H1 (cell line): Measurements from ENCODE around the gene AHCY. TPM values are rescaled to one million over a fixed set of nuclear protein-coding genes. Genes with fewer than 3 reads are reported as not detected.

Experiments
- CTCF ChIA-PET: fragments of 300-600 bp; sonication (Branson Sonifier 250); formaldehyde crosslinking; loops from one replicate; lab custom pipeline; 2021; ENCODE audit not compliant: partially characterized antibody; lab: Charles Lee
- POLR2A ChIA-PET: fragments of 300-600 bp; sonication (Branson Sonifier 250); formaldehyde crosslinking; loops from one replicate; lab custom pipeline; 2021; ENCODE audit warnings: inconsistent platforms; ENCODE audit not compliant: partially characterized antibody; lab: Charles Lee
- DNase-seq, 2 experiments: peaks; one replicate each; pipeline versions ENCODE4 v3.0.0 to v3.0.0-alpha.2; 2010 to 2022; ENCODE audit warnings: low spot score in 2 of 2, low read depth in 1 of 2, mixed read lengths in 1 of 2
- FAIRE-seq: peaks from 2 replicates; lab custom pipeline; 2011; peaks lifted over from hg19 to GRCh38; lab: Jason Lieb, UNC
- H2AFZ ChIP-seq: 2 replicates; pipeline ENCODE4 v1.8.1; 2012; ENCODE audit warnings: low read length, inconsistent platforms
- H2AK5ac ChIP-seq: 2 replicates; pipeline ENCODE4 v1.6.1; 2013; ENCODE audit warnings: low read depth, low read length
- H2BK120ac ChIP-seq: replicated peaks from 2 replicates; pipeline ENCODE3; 2013; ENCODE audit warnings: low read depth, low read length, inconsistent platforms
- H2BK12ac ChIP-seq: 2 replicates; pipeline ENCODE4 v1.6.1; 2013; ENCODE audit warnings: low read depth, low read length
- H2BK15ac ChIP-seq: 2 replicates; pipeline ENCODE4 v1.6.1; 2013; ENCODE audit warnings: low read length
- H2BK20ac ChIP-seq: 2 replicates; pipeline ENCODE4 v1.6.1; 2013; ENCODE audit warnings: low read length
- H2BK5ac ChIP-seq: 2 replicates; pipeline ENCODE4 v1.6.1; 2013; ENCODE audit warnings: low read depth, low read length
- H3K14ac ChIP-seq: 2 replicates; pipeline ENCODE4 v1.6.1; 2013; ENCODE audit warnings: inconsistent platforms; ENCODE audit not compliant: insufficient read length
- H3K18ac ChIP-seq: 2 replicates; pipeline ENCODE4 v1.6.1; 2013; ENCODE audit warnings: low read length; ENCODE audit errors: extremely low read depth
- H3K23ac ChIP-seq: 2 replicates; pipeline ENCODE4 v1.6.1; 2013; ENCODE audit warnings: inconsistent platforms; ENCODE audit not compliant: insufficient read length
- H3K23me2 ChIP-seq: 2 replicates; pipeline ENCODE4 v1.6.1; 2013; ENCODE audit warnings: low read depth, low read length
- H3K27ac ChIP-seq: 2 replicates; pipeline ENCODE4 v1.6.1; 2011; ENCODE audit warnings: low read depth, low read length, inconsistent platforms
- H3K27me3 ChIP-seq, 4 experiments: replicated peaks in 1 of 4; 1 replicate in 1 of 4; 2 replicates in 3 of 4; pipeline versions ENCODE4 v1.6.1 to v1.8.1; 2011 to 2013; ENCODE audit warnings: low read length in 3 of 4, mild to moderate bottlenecking in 3 of 4, inconsistent platforms in 2 of 4, mixed read lengths in 2 of 4, moderate library complexity in 1 of 4; ENCODE audit not compliant: control insufficient read depth in 3 of 4, insufficient read depth in 3 of 4; ENCODE audit errors: extremely low read depth in 1 of 4
- H3K36me3 ChIP-seq, 4 experiments: 2 replicates each; pipeline versions ENCODE4 v1.6.1 to v1.8.1; 2011 to 2013; ENCODE audit warnings: mild to moderate bottlenecking in 4 of 4, low read length in 3 of 4, moderate library complexity in 2 of 4, control low read depth in 1 of 4, inconsistent platforms in 1 of 4; ENCODE audit not compliant: insufficient read depth in 4 of 4, control insufficient read depth in 2 of 4
- H3K4ac ChIP-seq: replicated peaks from 2 replicates; pipeline ENCODE3; 2013; ENCODE audit warnings: low read length, low read depth, mixed read lengths, inconsistent platforms; ENCODE audit not compliant: insufficient read length
- H3K4me1 ChIP-seq, 4 experiments: replicated peaks in 1 of 4; 1 replicate in 1 of 4; 2 replicates in 3 of 4; pipeline versions ENCODE4 v1.6.1 to v1.8.1; 2011 to 2013; ENCODE audit warnings: low read length in 3 of 4, inconsistent platforms in 2 of 4, mixed read lengths in 1 of 4; ENCODE audit not compliant: insufficient read depth in 4 of 4, control insufficient read depth in 3 of 4
- H3K4me2 ChIP-seq, 2 experiments: 2 replicates each; pipeline versions ENCODE4 v1.6.1 to v1.8.1; 2011 to 2013; ENCODE audit warnings: low read depth in 2 of 2, low read length in 2 of 2, control low read depth in 1 of 2, inconsistent platforms in 1 of 2, mild to moderate bottlenecking in 1 of 2; ENCODE audit not compliant: insufficient read depth in 1 of 2
- H3K4me3 ChIP-seq, 4 experiments: fragments of 200-600, 300-600 bp in 1 of 4; sonication (generic), shearing (Covaris generic), sonication (Bioruptor Twin) in 1 of 4; 2 replicates each; pipeline versions ENCODE4 v1.5.1 to v1.8.1; 2011 to 2016; ENCODE audit warnings: low read length in 4 of 4, low read depth in 3 of 4, control low read depth in 2 of 4, inconsistent platforms in 2 of 4, mild to moderate bottlenecking in 2 of 4, mixed read lengths in 1 of 4, moderate library complexity in 1 of 4; ENCODE audit not compliant: insufficient read depth in 2 of 4; ENCODE audit errors: extremely low read depth in 1 of 4
- H3K56ac ChIP-seq: replicated peaks from 2 replicates; pipeline ENCODE3; 2013; ENCODE audit warnings: low read depth, mild to moderate bottlenecking, mixed read lengths, low read length, inconsistent platforms; ENCODE audit not compliant: insufficient read length
- H3K79me1 ChIP-seq: 2 replicates; pipeline ENCODE4 v1.6.1; 2013; ENCODE audit warnings: low read depth, low read length, control low read depth
- H3K79me2 ChIP-seq, 2 experiments: 2 replicates each; pipeline versions ENCODE4 v1.6.1 to v1.8.1; 2012 to 2013; ENCODE audit warnings: low read length in 2 of 2, mild to moderate bottlenecking in 2 of 2, inconsistent platforms in 1 of 2; ENCODE audit not compliant: insufficient read depth in 2 of 2, control insufficient read depth in 1 of 2
- H3K9ac ChIP-seq, 4 experiments: replicated peaks in 1 of 4; 1 replicate in 1 of 4; 2 replicates in 3 of 4; pipeline versions ENCODE4 v1.6.1 to v1.8.1; 2011 to 2013; ENCODE audit warnings: low read depth in 3 of 4, low read length in 3 of 4, control low read depth in 2 of 4, mild to moderate bottlenecking in 2 of 4, moderate library complexity in 2 of 4, inconsistent platforms in 1 of 4; ENCODE audit errors: extremely low read depth in 1 of 4
- H3K9me3 ChIP-seq, 2 experiments: 2 replicates each; pipeline versions ENCODE4 v1.6.1 to v1.8.1; 2012 to 2013; ENCODE audit warnings: mild to moderate bottlenecking in 2 of 2, moderate library complexity in 2 of 2, control low read depth in 1 of 2, inconsistent platforms in 1 of 2, low read depth in 1 of 2, low read length in 1 of 2, mixed read lengths in 1 of 2; ENCODE audit not compliant: insufficient read depth in 2 of 2
- H4K20me1 ChIP-seq, 2 experiments: replicated peaks in 1 of 2; 2 replicates each; pipeline versions ENCODE3 to v1.8.1; 2011 to 2013; ENCODE audit warnings: inconsistent platforms in 2 of 2, low read length in 2 of 2, mild to moderate bottlenecking in 1 of 2; ENCODE audit not compliant: insufficient read depth in 2 of 2, control insufficient read depth in 1 of 2
- H4K5ac ChIP-seq: 2 replicates; pipeline ENCODE4 v1.6.1; 2013; ENCODE audit warnings: low read length, low read depth, mixed read lengths, inconsistent platforms; ENCODE audit not compliant: insufficient read length
- H4K8ac ChIP-seq: 2 replicates; pipeline ENCODE4 v1.8.0; 2013; ENCODE audit warnings: mild to moderate bottlenecking, moderate library complexity, low read length, inconsistent platforms; ENCODE audit not compliant: insufficient read depth; ENCODE audit errors: extremely low read depth
- H4K91ac ChIP-seq: replicated peaks from 2 replicates; pipeline ENCODE3; 2013; ENCODE audit warnings: low read length, mixed read lengths, inconsistent platforms; ENCODE audit not compliant: insufficient read length
- SIRT6 ChIP-seq: IDR thresholded peaks from one replicate; pipeline ENCODE4 v1.7.1; 2012; ENCODE audit warnings: low read length, inconsistent platforms
- ZNF274 ChIP-seq: IDR thresholded peaks from 2 replicates; pipeline ENCODE4 v1.7.0; 2012; ENCODE audit warnings: low read length, borderline replicate concordance; ENCODE audit errors: extremely low read depth
- WGBS, 2 experiments: shearing (Covaris generic) in 1 of 2; methylation state at CpG; one replicate each; pipeline versions ENCODE4 v1.1.6 to v1.1.7; 2013 to 2015; ENCODE audit warnings: low lambda C conversion rate in 2 of 2, mixed read lengths in 2 of 2, inconsistent platforms in 1 of 2, low coverage in 1 of 2, missing lambda C conversion rate in 1 of 2; ENCODE audit not compliant: insufficient replicate concordance in 2 of 2, insufficient coverage in 1 of 2, insufficient read length in 1 of 2; ENCODE audit errors: extremely low coverage in 1 of 2, missing lambda C conversion rate in 1 of 2; 5-methylcytosine and 5-hydroxymethylcytosine counted together
- polyA plus RNA-seq, 7 experiments: library from polyadenylated mRNA; depleted of rRNA in 3 of 7; stranded (reverse) in 5 of 7; unstranded in 2 of 7; fragments of >200 nt in 5 of 7; fragments of 200-250 nt in 2 of 7; gene quantifications; 1 replicate in 5 of 7; 2 replicates in 1 of 7; 4 replicates in 1 of 7; pipeline versions ENCODE4 v1.2.1 to v1.2.3, GENCODE V29; 2011 to 2013; ENCODE audit warnings: missing spikeins in 2 of 7, mixed read lengths in 2 of 7
- total RNA-seq: library from RNA; stranded (reverse); fragmentation: NEBNext Ultra II Directional; extraction: Animal tissue kit (Norgen Biotek cat#: 25700); gene quantifications from 2 replicates; pipeline ENCODE4 v1.2.1, GENCODE V29; 2021

The AHCY gene
- total and polyA plus RNA-seq, 2 of the 8 experiments (the other 6 are each of a cell fraction or from before 2014, with no cell fraction given): 404 to 638 TPM

GRCh38 chr20:34293589-34293988 lies 9.6 kb downstream of the AHCY start:
- FAIRE-seq (no peak), DNase-seq (no peak)
- Histone ChIP-seq H4K8ac (no peak overlapping the region), H2AFZ (no peak overlapping the region), H2AK5ac (no peak overlapping the region), H2BK12ac (no peak overlapping the region), H3K27me3 (no peaks in the 10 kb centered on the region), H3K14ac (no peak overlapping the region), H3K79me2 (peaks cover 12 to 44% of the 10 kb centered on the region in 2 experiments), H4K91ac (no peak overlapping the region), H3K36me3 (peaks cover 46 to 59% (median 57%) of the 10 kb centered on the region in 4 experiments), H3K23ac (no peak overlapping the region), H2BK20ac (no peak overlapping the region), H3K18ac (no peak overlapping the region), H4K20me1 (peaks cover 23 to 55% of the 10 kb centered on the region in 2 experiments), H3K4me2 (no peak overlapping the region), H2BK120ac (no peak overlapping the region), H3K4me1 (no peaks in the 10 kb centered on the region), H2BK5ac (no peak overlapping the region), H3K27ac (no peak overlapping the region), H3K23me2 (no peaks in the 10 kb centered on the region), H4K5ac (no peak overlapping the region), H3K4ac (no peak overlapping the region), H3K79me1 (peaks cover 18% of the 10 kb centered on the region), H3K9me3 (no peaks in the 10 kb centered on the region), H3K4me3 (no peak overlapping the region), H2BK15ac (no peak overlapping the region), H3K56ac (no peak overlapping the region), H3K9ac (no peak overlapping the region; a peak in 1 of 7 replicates)
- POLR2A ChIA-PET: interaction anchor here (1.1 kb wide), 1 partner anchor 9 kb away, joined by 3 read pairs; the partner anchor contains the start of gene AHCY
- CTCF ChIA-PET: no interaction called here
- WGBS, 2 experiments: 88% methylated on average over 7 of the region's 7 CpGs; no CpG with 5 or more reads in 1 of the 2 experiments
- TF ChIP-seq SIRT6 (no peak), ZNF274 (no peak)
